ENCODE measurements around the gene CD6.
A peak's percentile ranks its signal among the peaks of the same experiment; 100 is the strongest.

Gene CD6

GRCh38 chr11:61008971-61009370 lies 37.5 kb downstream of the CD6 start:
- no peak for DNase-seq (ENCODE audit: low read depth)

- DNase-seq (ENCODE audit: low read depth) = no peak
These were observed 38.2 kb downstream of the CD6 start for GRCh38 chr11:61009392-61010275.

DNA sequence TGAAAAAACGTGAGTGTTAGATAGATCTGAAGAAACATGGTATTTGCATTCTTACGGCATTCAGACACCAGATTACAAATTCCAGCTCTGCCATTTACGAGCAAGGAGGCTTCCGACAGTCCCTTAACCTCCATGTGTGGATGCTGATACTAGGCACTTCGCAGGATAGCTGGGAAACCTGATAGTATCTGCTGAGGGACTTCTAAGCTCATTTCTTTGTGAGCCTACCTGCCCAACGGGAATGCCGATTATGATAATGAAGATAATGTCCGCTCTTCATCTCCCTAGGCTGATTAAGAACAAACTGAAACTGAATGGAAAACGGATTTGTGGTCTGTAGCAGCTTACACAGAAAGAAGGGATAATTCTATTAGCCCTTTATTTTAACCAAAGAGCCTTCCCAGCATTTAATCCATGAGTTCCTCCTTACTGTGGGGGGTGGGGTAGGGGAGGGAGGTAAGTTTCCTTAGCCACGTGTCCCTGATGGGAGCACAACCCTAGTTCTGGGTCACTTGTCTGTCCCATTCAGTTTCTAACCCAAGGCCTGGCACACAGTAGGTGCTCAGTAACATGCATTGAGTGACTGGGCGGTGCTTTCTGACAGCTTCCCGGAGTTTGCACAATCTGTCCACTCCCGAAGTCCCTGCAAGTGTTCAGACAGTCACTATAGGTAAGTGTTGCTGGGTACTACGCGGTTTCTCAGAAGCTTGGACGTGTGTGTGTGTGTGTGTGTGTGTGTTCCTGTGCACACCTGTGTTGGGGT lies 39.2 kb downstream of the CD6 start:
- DNase-seq (ENCODE audit: low read depth) = no peak

DNA sequence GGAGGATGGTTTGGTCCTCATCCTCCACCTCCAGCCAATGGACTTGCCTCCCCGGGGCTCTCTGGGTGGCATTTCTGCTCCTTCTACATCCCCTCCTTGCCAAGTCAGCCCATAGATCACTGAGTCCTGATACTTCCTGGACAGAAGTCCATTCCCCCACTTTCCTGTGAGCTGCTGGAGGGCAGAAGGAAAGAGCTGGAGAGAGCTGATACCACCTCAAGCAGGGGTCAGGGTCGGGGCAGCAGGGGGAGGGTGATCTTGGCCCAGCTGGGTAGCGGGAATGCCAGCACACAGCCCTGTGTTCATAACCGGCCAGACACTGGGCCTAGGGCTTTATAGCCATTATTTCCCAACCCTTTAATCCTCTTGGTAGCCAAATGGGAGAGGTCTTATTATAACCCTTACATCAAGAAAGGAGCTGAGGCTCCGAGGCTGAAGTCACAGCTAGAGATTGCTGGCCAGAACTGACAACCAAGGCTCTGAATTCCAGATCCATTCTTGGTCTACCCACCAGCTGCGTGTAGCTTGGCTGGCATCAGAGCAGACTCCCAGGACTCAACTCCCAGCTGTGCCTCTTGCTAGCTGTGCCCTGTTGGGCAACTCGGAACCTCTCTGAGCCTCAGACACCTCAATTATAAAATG lies 39.9 kb downstream of the CD6 start:
- no peak for DNase-seq (ENCODE audit: low read depth)

DNA sequence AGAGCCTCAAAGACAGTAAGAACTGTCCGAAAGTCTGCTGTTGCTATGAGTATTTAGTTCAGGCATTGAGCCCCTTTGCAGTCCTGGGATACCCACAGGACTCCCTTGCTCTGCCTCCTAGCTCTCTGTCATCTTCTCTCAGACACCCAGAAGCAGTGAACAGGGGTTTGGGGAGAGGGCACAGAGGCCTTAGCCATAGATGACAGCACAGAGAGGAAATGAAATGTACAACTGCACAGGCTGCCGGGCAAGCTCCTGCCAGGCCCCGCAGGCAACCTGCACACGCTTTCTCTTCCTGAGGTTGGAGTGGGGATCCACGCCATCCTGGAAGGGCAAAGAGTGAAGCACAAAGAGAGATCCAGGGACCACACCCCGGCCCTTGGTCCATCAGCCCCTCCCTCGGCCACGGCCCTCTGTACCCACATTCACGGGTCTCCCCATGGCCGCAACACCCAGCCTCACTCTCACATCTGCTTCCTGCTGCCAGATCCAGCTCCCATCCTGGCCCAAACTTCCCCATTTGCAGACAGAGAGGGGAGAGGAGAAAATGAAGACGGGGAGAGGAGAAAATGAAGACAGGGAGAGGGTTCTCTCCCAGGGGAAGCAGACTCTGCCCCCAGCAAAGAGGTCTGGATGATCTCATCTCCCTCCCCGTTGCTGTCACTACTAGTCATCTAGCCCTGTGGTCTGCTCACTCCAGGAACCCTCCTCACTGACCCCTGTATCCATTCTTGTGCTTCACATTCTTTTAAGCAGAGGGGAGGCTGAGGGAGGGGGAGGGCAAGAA lies 40.7 kb downstream of the CD6 start:
- DNase-seq (ENCODE audit: low read depth) = no peak

GRCh38 chr11:61012737-61013215 lies 41.3 kb downstream of the CD6 start:
- no peak for DNase-seq (ENCODE audit: low read depth)

DNA sequence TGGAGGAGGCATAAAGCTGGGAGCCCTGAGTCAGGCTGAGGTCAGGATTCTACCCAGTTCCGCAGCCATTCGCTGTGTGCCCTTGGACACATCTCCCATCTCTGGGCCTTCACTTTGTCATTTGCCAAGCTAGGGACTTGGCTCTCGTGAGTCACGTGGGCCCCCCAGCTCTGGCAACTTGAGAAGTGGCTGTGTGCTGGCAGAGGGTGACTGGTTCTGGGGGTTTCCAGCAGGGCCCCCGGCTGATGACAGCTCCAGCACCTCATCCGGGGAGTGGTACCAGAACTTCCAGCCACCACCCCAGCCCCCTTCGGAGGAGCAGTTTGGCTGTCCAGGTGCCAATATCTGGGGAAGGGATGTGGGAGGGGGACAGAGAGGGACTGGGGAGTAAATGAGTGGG lies 46.6 kb downstream of the CD6 start:
- DNase-seq (ENCODE audit: low read depth) = no peak

- DNase-seq (ENCODE audit: low read depth) = no peak
These were observed 47.8 kb downstream of the CD6 start for GRCh38 chr11:61019037-61019831.

GRCh38 chr11:61019832-61020405 lies 48.4 kb downstream of the CD6 start:
- DNase-seq (ENCODE audit: low read depth) = no peak

DNA sequence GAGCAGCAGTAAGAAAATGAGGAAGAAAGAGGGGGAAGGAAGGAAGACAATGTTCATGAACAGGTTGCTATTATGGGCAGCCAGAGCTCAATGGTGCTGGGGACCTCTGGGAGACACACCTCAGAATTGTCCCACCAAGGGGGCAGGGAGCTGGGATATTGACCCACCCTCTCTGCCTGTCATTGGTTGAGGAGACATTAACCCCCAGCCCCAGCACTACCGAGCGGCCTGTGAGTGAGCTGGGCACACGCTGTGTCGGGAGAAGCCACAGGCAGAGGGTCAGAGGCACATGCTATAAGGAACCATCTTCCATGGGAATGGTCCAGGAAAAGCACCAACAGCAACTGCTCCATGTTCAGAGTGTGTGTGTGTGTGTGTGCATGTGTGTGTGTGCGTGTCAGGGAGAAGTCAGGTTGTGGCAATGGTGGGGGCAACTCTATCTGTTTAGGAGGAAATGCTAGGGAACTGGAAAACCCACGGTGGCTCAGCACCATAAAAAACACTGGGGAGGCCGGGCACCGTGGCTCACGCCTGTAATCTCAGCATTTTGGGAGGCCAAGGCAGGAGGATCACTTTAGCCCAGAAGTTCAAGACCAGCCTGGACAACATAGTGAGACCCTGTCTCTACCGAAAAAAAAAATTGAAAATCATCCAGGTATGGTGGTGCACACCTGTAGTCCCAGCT lies 49.2 kb downstream of the CD6 start:
- DNase-seq (ENCODE audit: low read depth) = no peak

- DNase-seq (ENCODE audit: low read depth) = peak; percentile 74
These were observed 50.3 kb downstream of the CD6 start for GRCh38 chr11:61021661-61022212.

DNA sequence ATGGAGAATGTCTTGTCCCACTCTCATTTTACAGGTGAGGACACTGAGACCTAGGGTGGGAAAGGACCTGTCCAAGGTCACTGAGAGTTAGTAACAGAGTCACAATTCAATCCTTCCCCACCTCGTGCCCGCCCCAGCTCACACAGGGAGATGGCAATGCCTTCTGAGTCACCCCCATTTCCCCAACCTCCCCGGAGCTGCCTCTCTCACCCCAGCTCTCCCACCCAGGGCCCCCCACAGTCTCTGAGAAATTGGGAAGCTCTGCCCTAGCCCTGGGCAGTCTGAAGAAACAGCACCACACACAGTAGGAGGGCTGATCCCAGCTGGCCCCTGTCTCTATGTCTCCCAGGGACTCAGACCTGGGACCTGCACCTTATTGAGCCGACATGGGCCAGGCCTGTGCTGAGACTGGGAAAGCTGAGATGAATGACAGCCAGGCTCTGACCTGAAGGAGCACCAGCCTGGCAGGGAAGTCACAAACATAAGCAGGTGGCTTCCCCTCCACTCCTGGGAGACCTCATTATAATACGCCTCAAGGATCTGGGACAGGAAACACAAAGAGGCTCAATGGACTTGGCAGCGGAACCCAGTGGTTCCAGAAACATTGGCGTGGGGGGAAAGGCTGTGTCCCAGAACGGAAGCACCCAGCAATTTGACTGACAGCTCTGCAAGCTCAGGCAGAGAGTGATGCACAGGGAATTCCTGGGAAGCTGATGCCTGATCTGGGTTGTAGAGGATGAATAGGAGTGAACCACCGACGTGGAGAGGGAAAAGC lies 51.0 kb downstream of the CD6 start:
- no peak for DNase-seq (ENCODE audit: low read depth)

DNA sequence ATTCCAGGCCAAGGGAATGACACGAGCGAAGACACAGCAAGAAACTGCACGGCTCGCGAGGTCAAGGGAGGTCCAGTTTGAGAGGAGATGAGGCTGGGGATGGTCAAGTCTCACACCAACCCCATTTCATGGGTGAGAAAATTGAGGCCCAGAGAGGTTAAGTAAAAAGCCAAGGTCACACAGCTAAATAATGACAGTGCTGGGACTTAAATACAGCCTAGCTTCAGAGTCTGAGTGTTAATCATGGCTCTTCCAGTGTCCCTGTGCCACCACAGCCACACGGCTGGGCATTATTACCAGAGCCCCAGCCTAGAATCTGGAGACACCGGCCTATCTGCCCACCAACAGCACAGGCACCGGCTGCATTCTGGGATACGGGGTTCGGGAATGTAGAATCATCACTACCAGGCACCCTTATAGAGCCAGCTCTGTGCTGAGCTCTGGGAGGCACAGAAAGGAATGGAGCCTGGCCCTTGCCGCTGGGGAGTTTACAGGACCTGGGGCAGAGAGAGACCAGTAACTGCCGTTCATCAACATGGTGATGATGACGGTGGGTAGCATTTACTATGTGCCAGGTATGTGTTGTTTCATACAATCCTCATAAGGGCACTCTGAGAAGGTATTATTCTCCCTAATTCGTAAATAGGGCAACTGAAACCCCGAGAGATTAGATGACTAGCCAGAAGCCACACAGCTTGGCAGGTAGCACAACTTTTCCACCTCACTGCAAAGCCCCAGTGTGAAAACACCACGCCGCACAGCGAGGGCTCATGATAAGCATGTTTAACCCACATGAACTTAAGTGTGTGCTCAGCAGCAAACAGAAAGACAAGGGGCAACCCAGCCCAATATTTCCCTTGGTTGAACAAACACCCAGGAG lies 51.8 kb downstream of the CD6 start:
- no peak for DNase-seq (ENCODE audit: low read depth)

DNA sequence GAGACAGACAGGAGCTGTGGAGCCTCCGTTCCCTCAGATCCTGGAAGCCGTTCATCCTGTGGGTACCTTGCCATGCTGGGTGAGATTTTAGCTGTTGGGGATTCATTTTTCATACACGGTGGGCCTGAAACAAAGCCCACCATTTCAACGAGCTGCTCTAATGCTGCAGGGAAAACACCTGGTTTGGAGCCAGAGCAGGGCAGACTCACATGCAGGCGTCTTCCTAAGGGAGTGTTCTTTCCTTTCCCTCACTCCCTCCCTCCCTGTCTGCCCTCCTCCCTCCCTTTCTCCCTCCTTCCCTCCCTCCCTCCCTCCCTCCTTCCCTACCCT lies 52.5 kb downstream of the CD6 start:
- DNase-seq (ENCODE audit: low read depth) = no peak

GRCh38 chr11:61024938-61025820 lies 53.7 kb downstream of the CD6 start:
- no peak for DNase-seq (ENCODE audit: low read depth)

GRCh38 chr11:61025821-61026120 lies 54.3 kb downstream of the CD6 start:
- no peak for DNase-seq (ENCODE audit: low read depth)
